ENCODE data around the gene WNK2.

The WNK2 gene

DNA sequence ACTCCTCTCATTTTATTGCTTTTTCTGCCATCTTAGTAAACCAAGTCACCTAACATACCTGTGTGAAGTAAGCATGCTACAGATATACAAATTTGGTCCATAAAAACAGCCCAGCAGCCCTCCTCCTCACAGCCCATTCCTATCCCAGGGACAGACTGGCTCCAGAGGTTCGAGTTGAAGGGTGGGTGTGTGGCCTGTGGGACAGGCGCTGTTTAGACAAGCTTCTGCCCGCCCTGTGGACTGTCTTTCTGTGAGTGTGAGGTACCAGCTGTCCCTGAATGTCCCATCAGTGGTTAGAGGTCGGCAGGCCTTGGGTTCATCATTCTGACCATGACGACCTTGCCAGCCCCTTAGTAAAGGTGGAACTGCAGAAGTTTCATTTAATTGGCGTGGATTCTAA is 82.0 kb downstream of the WNK2 start:
- Mint-ChIP-seq H3K4me1 (peaks cover 21% of the 10 kb centered on the region), H3K4me3 (no peak overlapping the region), H3K27ac (no peak overlapping the region), H3K9me3 (peaks cover 4% of the 10 kb centered on the region), H3K36me3 (ENCODE audit: low read depth) (peaks cover 13% of the 10 kb centered on the region), H3K27me3 (ENCODE audit: low read depth, poor library complexity) (no peaks in the 10 kb centered on the region)
- TF ChIP-seq, protein P1, sequence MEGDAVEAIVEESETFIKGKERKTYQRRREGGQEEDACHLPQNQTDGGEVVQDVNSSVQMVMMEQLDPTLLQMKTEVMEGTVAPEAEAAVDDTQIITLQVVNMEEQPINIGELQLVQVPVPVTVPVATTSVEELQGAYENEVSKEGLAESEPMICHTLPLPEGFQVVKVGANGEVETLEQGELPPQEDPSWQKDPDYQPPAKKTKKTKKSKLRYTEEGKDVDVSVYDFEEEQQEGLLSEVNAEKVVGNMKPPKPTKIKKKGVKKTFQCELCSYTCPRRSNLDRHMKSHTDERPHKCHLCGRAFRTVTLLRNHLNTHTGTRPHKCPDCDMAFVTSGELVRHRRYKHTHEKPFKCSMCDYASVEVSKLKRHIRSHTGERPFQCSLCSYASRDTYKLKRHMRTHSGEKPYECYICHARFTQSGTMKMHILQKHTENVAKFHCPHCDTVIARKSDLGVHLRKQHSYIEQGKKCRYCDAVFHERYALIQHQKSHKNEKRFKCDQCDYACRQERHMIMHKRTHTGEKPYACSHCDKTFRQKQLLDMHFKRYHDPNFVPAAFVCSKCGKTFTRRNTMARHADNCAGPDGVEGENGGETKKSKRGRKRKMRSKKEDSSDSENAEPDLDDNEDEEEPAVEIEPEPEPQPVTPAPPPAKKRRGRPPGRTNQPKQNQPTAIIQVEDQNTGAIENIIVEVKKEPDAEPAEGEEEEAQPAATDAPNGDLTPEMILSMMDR (IDR thresholded peaks at IDR 0.05): no peak
- no peak for DNase-seq

DNA sequence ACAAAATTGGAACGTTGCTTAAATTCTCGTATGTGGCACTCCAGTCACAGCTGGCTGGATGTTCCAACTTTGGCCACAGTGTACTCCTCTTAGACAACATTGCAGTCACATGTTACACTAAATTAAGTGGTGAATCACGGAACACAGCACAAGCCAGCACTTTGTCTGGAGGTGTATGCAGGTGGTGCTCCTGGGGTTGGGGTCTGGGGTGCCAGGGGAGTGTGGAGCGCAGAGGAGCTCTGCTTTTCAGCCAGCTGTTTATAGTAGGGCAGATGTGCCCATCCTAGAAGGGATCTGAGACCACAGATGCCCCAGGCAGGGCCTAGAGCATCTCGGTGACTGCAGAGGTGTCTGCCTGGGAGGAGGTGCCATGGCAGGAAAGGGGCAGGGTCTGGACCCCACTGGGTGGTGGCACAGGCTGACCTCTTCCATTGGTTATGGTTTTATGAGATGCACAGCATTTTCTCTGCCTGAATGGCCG is 82.6 kb downstream of the WNK2 start:
- Mint-ChIP-seq H3K36me3 (ENCODE audit: low read depth) (peaks cover 19% of the 10 kb centered on the region), H3K27me3 (ENCODE audit: low read depth, poor library complexity) (no peaks in the 10 kb centered on the region), H3K4me1 (peaks cover 21% of the 10 kb centered on the region), H3K4me3 (no peak overlapping the region), H3K9me3 (peaks cover 10% of the 10 kb centered on the region), H3K27ac (no peak overlapping the region)
- TF ChIP-seq, protein P1 (IDR thresholded peaks at IDR 0.05): no peak
- no peak for DNase-seq

DNA sequence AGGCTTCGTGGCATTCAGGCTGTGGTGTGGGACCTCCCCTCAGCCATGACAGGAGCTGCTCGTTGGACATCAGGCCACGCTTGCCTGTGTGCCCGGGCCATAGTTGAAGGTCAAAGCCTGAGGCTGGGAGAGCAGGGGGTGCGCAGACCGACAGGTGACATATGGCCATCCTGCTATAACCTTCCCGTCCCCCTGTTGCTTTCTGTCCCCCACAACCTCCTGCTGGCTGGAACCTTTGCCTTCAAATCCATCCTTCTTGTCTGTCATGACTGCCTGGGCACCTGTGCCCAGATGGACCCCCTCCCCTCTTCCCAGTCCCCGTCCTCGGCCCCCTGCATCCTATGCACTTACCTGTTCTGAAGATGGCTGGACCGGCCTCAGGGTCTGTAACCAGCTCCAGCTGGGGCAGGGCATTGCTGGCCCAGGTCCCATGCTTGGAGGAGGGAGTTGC is 83.2 kb downstream of the WNK2 start:
- no peaks in the 10 kb centered on the region for H3K27me3 Mint-ChIP-seq (ENCODE audit: low read depth, poor library complexity)
- H3K27ac Mint-ChIP-seq: no peak overlapping the region
- H3K9me3 Mint-ChIP-seq: peaks cover 16% of the 10 kb centered on the region
- H3K4me1 Mint-ChIP-seq: peaks cover 18% of the 10 kb centered on the region
- TF ChIP-seq, protein P1 (IDR thresholded peaks at IDR 0.05): no peak
- no peak for DNase-seq
- H3K4me3 Mint-ChIP-seq: no peak overlapping the region
- H3K36me3 Mint-ChIP-seq (ENCODE audit: low read depth): peaks cover 24% of the 10 kb centered on the region

DNA sequence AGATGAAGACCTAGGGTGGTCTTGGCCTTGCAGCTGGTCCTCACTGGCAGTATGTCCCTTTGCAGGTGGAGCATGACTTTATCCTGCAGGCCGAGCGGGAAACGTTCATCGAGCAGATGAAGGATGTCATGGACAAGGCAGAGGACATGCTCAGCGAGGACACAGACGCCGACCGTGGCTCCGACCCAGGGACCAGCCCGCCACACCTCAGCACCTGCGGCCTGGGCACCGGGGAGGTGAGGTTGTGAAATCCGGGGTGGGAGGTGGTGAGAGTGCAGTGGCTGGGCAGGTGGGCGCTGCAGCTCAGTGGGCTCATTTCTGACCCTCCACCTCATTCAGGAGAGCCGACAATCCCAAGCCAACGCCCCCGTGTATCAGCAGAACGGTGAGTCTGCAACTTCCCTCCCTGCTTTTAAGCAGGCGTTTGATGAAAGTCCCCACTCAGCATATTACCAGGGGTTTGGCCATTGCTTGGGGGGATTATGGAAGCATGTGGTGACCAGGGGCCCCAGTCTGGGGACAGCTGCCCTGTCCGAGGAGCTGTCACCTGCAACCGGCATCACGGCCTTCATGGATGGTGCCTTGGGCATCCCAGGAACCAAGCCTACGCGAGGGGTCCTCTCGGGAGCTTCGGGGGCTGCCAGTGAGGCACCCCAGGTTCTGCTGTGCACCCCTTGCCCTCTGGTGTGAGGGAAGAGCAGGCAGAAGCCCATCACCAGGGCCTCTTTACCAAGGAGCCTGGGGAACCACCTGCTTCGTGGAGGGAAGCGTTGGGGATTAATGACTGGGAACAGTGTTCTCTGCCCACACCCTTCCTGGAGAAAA is 84.0 kb downstream of the WNK2 start:
- DNase-seq: no peak
- H3K27ac Mint-ChIP-seq: no peak overlapping the region
- TF ChIP-seq, protein P1 (IDR thresholded peaks at IDR 0.05): no peak
- no peak overlapping the region for H3K4me3 Mint-ChIP-seq
- H3K36me3 Mint-ChIP-seq (ENCODE audit: low read depth): peaks cover 30% of the 10 kb centered on the region
- H3K27me3 Mint-ChIP-seq (ENCODE audit: low read depth, poor library complexity): no peaks in the 10 kb centered on the region
- peaks cover 19% of the 10 kb centered on the region for H3K9me3 Mint-ChIP-seq
- peaks cover 11% of the 10 kb centered on the region for H3K4me1 Mint-ChIP-seq

DNA sequence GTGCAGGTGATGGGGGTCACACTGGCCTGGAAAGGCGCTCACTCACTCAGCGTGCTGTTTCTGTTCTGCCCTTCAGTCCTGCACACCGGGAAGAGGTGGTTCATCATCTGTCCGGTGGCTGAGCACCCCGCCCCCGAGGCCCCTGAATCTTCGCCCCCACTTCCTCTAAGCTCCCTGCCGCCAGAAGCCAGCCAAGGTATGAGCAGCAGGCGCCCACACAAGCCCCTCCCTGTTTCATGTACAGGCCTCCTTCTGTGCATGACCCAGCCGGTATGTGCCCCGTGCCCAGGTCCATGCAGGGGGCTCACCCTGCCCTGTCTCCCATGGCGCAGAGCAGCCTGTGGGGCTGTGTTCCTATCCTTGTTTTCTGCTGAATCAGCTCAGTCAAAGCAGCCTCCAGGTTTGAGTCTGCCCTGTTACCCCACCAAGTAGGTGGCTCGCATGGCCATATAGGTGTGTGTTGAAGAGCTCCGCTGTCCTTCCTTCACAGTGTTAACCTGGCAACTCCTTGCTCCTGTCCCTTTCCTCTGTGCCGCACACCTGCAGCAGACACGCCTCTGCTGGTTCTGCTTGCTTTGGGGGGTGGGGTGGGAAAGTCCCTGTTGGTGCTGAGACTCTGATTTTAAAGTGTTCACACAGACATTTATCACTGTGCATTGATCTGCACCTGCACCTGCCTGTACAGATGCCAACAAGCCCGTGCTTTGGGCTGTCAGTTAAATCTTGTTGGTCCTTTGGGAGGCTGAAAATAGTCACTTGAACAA is 84.8 kb downstream of the WNK2 start:
- Mint-ChIP-seq H3K9me3 (peaks cover 26% of the 10 kb centered on the region), H3K27me3 (ENCODE audit: low read depth, poor library complexity) (no peaks in the 10 kb centered on the region), H3K4me3 (no peak overlapping the region), H3K36me3 (ENCODE audit: low read depth) (peaks cover 38% of the 10 kb centered on the region), H3K4me1 (peaks cover 9% of the 10 kb centered on the region), H3K27ac (no peak overlapping the region)
- no peak for DNase-seq
- TF ChIP-seq, protein P1 (IDR thresholded peaks at IDR 0.05): no peak
